ENCODE measurements around the gene OXCT2. TPM values are rescaled to one million over a fixed set of nuclear protein-coding genes. Genes with fewer than 3 reads are reported as not detected.
A peak's percentile ranks its signal among the peaks of the same experiment; 100 is the strongest.
"Not testable (repeated sequence)": the region's sequence is repeated elsewhere in the genome, so short reads cannot be mapped to it uniquely, and the experiment has no call there.

OXCT2 gene
- polyA plus RNA-seq, 4 donors: 1.0 to 3.5 (median 3.0) TPM

GRCh38 chr1:39805385-39805784, 34.2 kb upstream of the OXCT2 start:
- Histone ChIP-seq H3K4me3 (ENCODE audit: low read depth in 1 of 3, low read length in 3 of 3) (no peak overlapping the region), H3K27ac (ENCODE audit: low read depth in 1 of 3, low read length in 2 of 3) (no peak overlapping the region), H3K27me3 (ENCODE audit: control insufficient read depth in 3 of 3, insufficient read depth in 3 of 3, low read length in 3 of 3) (no peaks in the 10 kb centered on the region), H3K36me3 (ENCODE audit: control insufficient read depth in 3 of 3, insufficient read depth in 2 of 3, low read depth in 1 of 3, low read length in 3 of 3) (no peaks in the 10 kb centered on the region), H3K9me3 (ENCODE audit: control insufficient read depth in 2 of 2, insufficient read depth in 1 of 2, low read depth in 1 of 2, low read length in 1 of 2) (no peaks in the 10 kb centered on the region), H3K4me1 (ENCODE audit: control insufficient read depth in 3 of 3, insufficient read depth in 2 of 3, low read depth in 1 of 3, low read length in 2 of 3) (no peaks in the 10 kb centered on the region)
- FAIRE-seq (no peak), DNase-seq (no peak)
- WGBS, 3 donors: 94 to 100% (median 96%) methylated on average over 2 of the region's 2 CpGs

- Histone ChIP-seq H3K4me1 (ENCODE audit: control insufficient read depth in 3 of 3, insufficient read depth in 2 of 3, low read depth in 1 of 3, low read length in 2 of 3) (peaks cover 0 to 3% (median 2%) of the 10 kb centered on the region in 3 donors), H3K36me3 (ENCODE audit: control insufficient read depth in 3 of 3, insufficient read depth in 2 of 3, low read depth in 1 of 3, low read length in 3 of 3) (no peaks in the 10 kb centered on the region), H3K4me3 (ENCODE audit: low read depth in 1 of 3, low read length in 3 of 3) (no peak overlapping the region), H3K9me3 (ENCODE audit: control insufficient read depth in 2 of 2, insufficient read depth in 1 of 2, low read depth in 1 of 2, low read length in 1 of 2) (no peaks in the 10 kb centered on the region), H3K27me3 (ENCODE audit: control insufficient read depth in 3 of 3, insufficient read depth in 3 of 3, low read length in 3 of 3) (no peaks in the 10 kb centered on the region), H3K27ac (ENCODE audit: low read depth in 1 of 3, low read length in 2 of 3) (no peak overlapping the region)
- no peak for DNase-seq
- FAIRE-seq: no peak
- 84 to 88% (median 87%) methylated on average over 14 of the region's 14 CpGs for WGBS, 3 donors
Measured at GRCh38 chr1:39802496-39803260, 31.5 kb upstream of the OXCT2 start.

GRCh38 chr1:39800471-39800835, 29.3 kb upstream of the OXCT2 start:
- Histone ChIP-seq H3K4me3 (ENCODE audit: low read depth in 1 of 3, low read length in 3 of 3) (no peak overlapping the region), H3K4me1 (ENCODE audit: control insufficient read depth in 3 of 3, insufficient read depth in 2 of 3, low read depth in 1 of 3, low read length in 2 of 3) (peaks cover 0 to 3% (median 2%) of the 10 kb centered on the region in 3 donors), H3K27ac (ENCODE audit: low read depth in 1 of 3, low read length in 2 of 3) (no peak overlapping the region), H3K36me3 (ENCODE audit: control insufficient read depth in 3 of 3, insufficient read depth in 2 of 3, low read depth in 1 of 3, low read length in 3 of 3) (no peaks in the 10 kb centered on the region), H3K9me3 (ENCODE audit: control insufficient read depth in 2 of 2, insufficient read depth in 1 of 2, low read depth in 1 of 2, low read length in 1 of 2) (no peaks in the 10 kb centered on the region), H3K27me3 (ENCODE audit: control insufficient read depth in 3 of 3, insufficient read depth in 3 of 3, low read length in 3 of 3) (peaks cover 0 to 2% (median 0%) of the 10 kb centered on the region in 3 donors)
- DNase-seq (no peak), FAIRE-seq (no peak)
- 72 to 76% (median 73%) methylated on average over 3 of the region's 3 CpGs for WGBS, 3 donors

- Histone ChIP-seq H3K27ac (ENCODE audit: low read depth in 1 of 3, low read length in 2 of 3) (peak overlapping the region in 1 of 3 donors; percentile 39), H3K4me3 (ENCODE audit: low read depth in 1 of 3, low read length in 3 of 3) (no peak overlapping the region)
- no peak for FAIRE-seq
Measured at GRCh38 chr1:39799770-39800470, 28.8 kb upstream of the OXCT2 start.

GRCh38 chr1:39798859-39799769, 28.0 kb upstream of the OXCT2 start:
- not testable (repeated sequence) for H3K9me3 ChIP-seq (ENCODE audit: control insufficient read depth in 2 of 2, insufficient read depth in 1 of 2, low read depth in 1 of 2, low read length in 1 of 2); H3K27me3 ChIP-seq (ENCODE audit: control insufficient read depth in 3 of 3, insufficient read depth in 3 of 3, low read length in 3 of 3); FAIRE-seq; H3K36me3 ChIP-seq (ENCODE audit: control insufficient read depth in 3 of 3, insufficient read depth in 2 of 3, low read depth in 1 of 3, low read length in 3 of 3); H3K4me1 ChIP-seq (ENCODE audit: control insufficient read depth in 3 of 3, insufficient read depth in 2 of 3, low read depth in 1 of 3, low read length in 2 of 3); H3K4me3 ChIP-seq (ENCODE audit: low read depth in 1 of 3, low read length in 3 of 3)
- peak; percentile 93 for DNase-seq
- WGBS, 3 donors: 35 to 41% (median 37%) methylated on average over 22 to 23 of the region's 26 CpGs
- peak overlapping the region; percentile 39 to 91 (median 52) for H3K27ac ChIP-seq (ENCODE audit: low read depth in 1 of 3, low read length in 2 of 3)

More at GRCh38 chr1:39799770-39800470, 28.8 kb upstream of the OXCT2 start:
- Histone ChIP-seq H3K27me3 (ENCODE audit: control insufficient read depth in 3 of 3, insufficient read depth in 3 of 3, low read length in 3 of 3) (peaks cover 0 to 2% (median 0%) of the 10 kb centered on the region in 3 donors), H3K4me1 (ENCODE audit: control insufficient read depth in 3 of 3, insufficient read depth in 2 of 3, low read depth in 1 of 3, low read length in 2 of 3) (peaks cover 0 to 3% (median 2%) of the 10 kb centered on the region in 3 donors), H3K36me3 (ENCODE audit: control insufficient read depth in 3 of 3, insufficient read depth in 2 of 3, low read depth in 1 of 3, low read length in 3 of 3) (no peaks in the 10 kb centered on the region), H3K9me3 (ENCODE audit: control insufficient read depth in 2 of 2, insufficient read depth in 1 of 2, low read depth in 1 of 2, low read length in 1 of 2) (no peaks in the 10 kb centered on the region)
- WGBS, 3 donors: 1% methylated on average over 7 to 8 of the region's 8 CpGs
- peak; percentile 66 to 82 for DNase-seq

- DNase-seq (no peak), FAIRE-seq (no peak)
- no peak overlapping the region for H3K27ac ChIP-seq (ENCODE audit: low read depth in 1 of 3, low read length in 2 of 3)
- peaks cover 0 to 3% (median 2%) of the 10 kb centered on the region in 3 donors for H3K4me1 ChIP-seq (ENCODE audit: control insufficient read depth in 3 of 3, insufficient read depth in 2 of 3, low read depth in 1 of 3, low read length in 2 of 3)
- H3K27me3 ChIP-seq (ENCODE audit: control insufficient read depth in 3 of 3, insufficient read depth in 3 of 3, low read length in 3 of 3): peaks cover 0 to 6% (median 0%) of the 10 kb centered on the region in 3 donors
- 0 to 34% (median 5%) methylated on average over 1 of the region's 1 CpG for WGBS, 3 donors
- no peaks in the 10 kb centered on the region for H3K9me3 ChIP-seq (ENCODE audit: control insufficient read depth in 2 of 2, insufficient read depth in 1 of 2, low read depth in 1 of 2, low read length in 1 of 2)
- H3K4me3 ChIP-seq (ENCODE audit: low read depth in 1 of 3, low read length in 3 of 3): no peak overlapping the region
- H3K36me3 ChIP-seq (ENCODE audit: control insufficient read depth in 3 of 3, insufficient read depth in 2 of 3, low read depth in 1 of 3, low read length in 3 of 3): no peaks in the 10 kb centered on the region
Measured at GRCh38 chr1:39795651-39796050, 24.5 kb upstream of the OXCT2 start.

- peaks cover 0 to 26% (median 0%) of the 10 kb centered on the region in 3 donors for H3K27me3 ChIP-seq (ENCODE audit: control insufficient read depth in 3 of 3, insufficient read depth in 3 of 3, low read length in 3 of 3)
- DNase-seq: no peak
- no peaks in the 10 kb centered on the region for H3K36me3 ChIP-seq (ENCODE audit: control insufficient read depth in 3 of 3, insufficient read depth in 2 of 3, low read depth in 1 of 3, low read length in 3 of 3)
- no peaks in the 10 kb centered on the region for H3K9me3 ChIP-seq (ENCODE audit: control insufficient read depth in 2 of 2, insufficient read depth in 1 of 2, low read depth in 1 of 2, low read length in 1 of 2)
- WGBS, 3 donors: 93 to 98% (median 95%) methylated on average over 2 of the region's 2 CpGs
- H3K4me3 ChIP-seq (ENCODE audit: low read depth in 1 of 3, low read length in 3 of 3): no peak overlapping the region
- H3K4me1 ChIP-seq (ENCODE audit: control insufficient read depth in 3 of 3, insufficient read depth in 2 of 3, low read depth in 1 of 3, low read length in 2 of 3): no peaks in the 10 kb centered on the region
- no peak for FAIRE-seq
- H3K27ac ChIP-seq (ENCODE audit: low read depth in 1 of 3, low read length in 2 of 3): no peak overlapping the region
Measured at GRCh38 chr1:39791838-39792237, 20.7 kb upstream of the OXCT2 start.

- H3K4me1 ChIP-seq (ENCODE audit: control insufficient read depth in 3 of 3, insufficient read depth in 2 of 3, low read depth in 1 of 3, low read length in 2 of 3): no peaks in the 10 kb centered on the region
- H3K9me3 ChIP-seq (ENCODE audit: control insufficient read depth in 2 of 2, insufficient read depth in 1 of 2, low read depth in 1 of 2, low read length in 1 of 2): no peaks in the 10 kb centered on the region
- no peak for DNase-seq
- no peak overlapping the region for H3K27ac ChIP-seq (ENCODE audit: low read depth in 1 of 3, low read length in 2 of 3)
- no peaks in the 10 kb centered on the region for H3K36me3 ChIP-seq (ENCODE audit: control insufficient read depth in 3 of 3, insufficient read depth in 2 of 3, low read depth in 1 of 3, low read length in 3 of 3)
- FAIRE-seq: no peak
- peaks cover 0 to 29% (median 0%) of the 10 kb centered on the region in 3 donors for H3K27me3 ChIP-seq (ENCODE audit: control insufficient read depth in 3 of 3, insufficient read depth in 3 of 3, low read length in 3 of 3)
- 52 to 64% (median 56%) methylated on average over 14 to 15 of the region's 15 CpGs for WGBS, 3 donors
- H3K4me3 ChIP-seq (ENCODE audit: low read depth in 1 of 3, low read length in 3 of 3): peak overlapping the region in 1 of 3 donors; percentile 74
Measured at GRCh38 chr1:39789571-39790110, 18.5 kb upstream of the OXCT2 start.

Data from small intestine (tissue), 7 donors.